ENCODE data around the gene TNS3. TPM values are rescaled to one million over a fixed set of nuclear protein-coding genes. Genes with fewer than 3 reads are reported as not detected.

Gene TNS3
- total and polyA plus RNA-seq, 10 of the 15 experiments (the other 5 are each of a cell fraction or from before 2014, with no cell fraction given): 0.27 to 2.7 (median 0.79) TPM

- Histone ChIP-seq H2AFZ (ENCODE audit: control insufficient read depth, low read depth, low read length) (no peak overlapping the region), H3K4me2 (ENCODE audit: control insufficient read depth, insufficient read depth) (no peak overlapping the region), H3K4me1 (ENCODE audit: control insufficient read depth, insufficient read depth, low read length) (peaks cover 9% of the 10 kb centered on the region), H3K27me3 (replicated peaks in 1 of 2; ENCODE audit: control insufficient read depth in 2 of 2, insufficient read depth in 2 of 2, low read length in 1 of 2) (peaks cover 7 to 24% of the 10 kb centered on the region in 2 experiments), H4K20me1 (ENCODE audit: control insufficient read depth, insufficient read depth) (no peaks in the 10 kb centered on the region), H3K9ac (ENCODE audit: control insufficient read depth, insufficient read depth, low read length) (no peak overlapping the region), H3K79me2 (ENCODE audit: control insufficient read depth, insufficient read depth, low read length) (no peaks in the 10 kb centered on the region), H3K4me3 (no peak overlapping the region), H3K27ac (ENCODE audit: control insufficient read depth, insufficient read depth) (no peak overlapping the region), H3K36me3 (ENCODE audit: control insufficient read depth in 2 of 2, insufficient read depth in 2 of 2, low read length in 1 of 2) (no peaks in the 10 kb centered on the region), H3K9me3 (replicated peaks; ENCODE audit: control insufficient read depth, insufficient read depth, low read length) (no peaks in the 10 kb centered on the region)
- RAD21 ChIA-PET (ENCODE audit: unreplicated experiment): interaction anchor here (0.6 kb wide), 1 partner anchor 236 kb away, joined by 3 read pairs; no protein-coding TSS in a partner anchor
- no peak for FAIRE-seq
- BruUV-seq (replicated peaks): no TSS peak
- CTCF ChIA-PET: no interaction called here
- ATAC-seq: no peak
- WGBS (ENCODE audit: insufficient coverage, insufficient replicate concordance, low lambda C conversion rate, missing lambda C conversion rate): 17% methylated on average over 15 of the region's 15 CpGs
- intact Hi-C loops (cut with micrococcal nuclease; ENCODE audit: unreplicated experiment) (no loop called here), in situ Hi-C loops (cut with MboI) (no loop called here)
- SMC1A ChIA-PET (ENCODE audit: uncharacterized antibody, unreplicated experiment): no interaction called here
- DNase-seq (ENCODE audit: low read depth, low spot score): no peak
- POLR2A ChIA-PET: no interaction called here
- TF ChIP-seq, protein P1, sequence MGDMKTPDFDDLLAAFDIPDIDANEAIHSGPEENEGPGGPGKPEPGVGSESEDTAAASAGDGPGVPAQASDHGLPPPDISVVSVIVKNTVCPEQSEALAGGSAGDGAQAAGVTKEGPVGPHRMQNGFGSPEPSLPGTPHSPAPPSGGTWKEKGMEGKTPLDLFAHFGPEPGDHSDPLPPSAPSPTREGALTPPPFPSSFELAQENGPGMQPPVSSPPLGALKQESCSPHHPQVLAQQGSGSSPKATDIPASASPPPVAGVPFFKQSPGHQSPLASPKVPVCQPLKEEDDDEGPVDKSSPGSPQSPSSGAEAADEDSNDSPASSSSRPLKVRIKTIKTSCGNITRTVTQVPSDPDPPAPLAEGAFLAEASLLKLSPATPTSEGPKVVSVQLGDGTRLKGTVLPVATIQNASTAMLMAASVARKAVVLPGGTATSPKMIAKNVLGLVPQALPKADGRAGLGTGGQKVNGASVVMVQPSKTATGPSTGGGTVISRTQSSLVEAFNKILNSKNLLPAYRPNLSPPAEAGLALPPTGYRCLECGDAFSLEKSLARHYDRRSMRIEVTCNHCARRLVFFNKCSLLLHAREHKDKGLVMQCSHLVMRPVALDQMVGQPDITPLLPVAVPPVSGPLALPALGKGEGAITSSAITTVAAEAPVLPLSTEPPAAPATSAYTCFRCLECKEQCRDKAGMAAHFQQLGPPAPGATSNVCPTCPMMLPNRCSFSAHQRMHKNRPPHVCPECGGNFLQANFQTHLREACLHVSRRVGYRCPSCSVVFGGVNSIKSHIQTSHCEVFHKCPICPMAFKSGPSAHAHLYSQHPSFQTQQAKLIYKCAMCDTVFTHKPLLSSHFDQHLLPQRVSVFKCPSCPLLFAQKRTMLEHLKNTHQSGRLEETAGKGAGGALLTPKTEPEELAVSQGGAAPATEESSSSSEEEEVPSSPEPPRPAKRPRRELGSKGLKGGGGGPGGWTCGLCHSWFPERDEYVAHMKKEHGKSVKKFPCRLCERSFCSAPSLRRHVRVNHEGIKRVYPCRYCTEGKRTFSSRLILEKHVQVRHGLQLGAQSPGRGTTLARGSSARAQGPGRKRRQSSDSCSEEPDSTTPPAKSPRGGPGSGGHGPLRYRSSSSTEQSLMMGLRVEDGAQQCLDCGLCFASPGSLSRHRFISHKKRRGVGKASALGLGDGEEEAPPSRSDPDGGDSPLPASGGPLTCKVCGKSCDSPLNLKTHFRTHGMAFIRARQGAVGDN (IDR thresholded peaks at IDR 0.05): no peak
- TF ChIP-seq, protein P2, sequence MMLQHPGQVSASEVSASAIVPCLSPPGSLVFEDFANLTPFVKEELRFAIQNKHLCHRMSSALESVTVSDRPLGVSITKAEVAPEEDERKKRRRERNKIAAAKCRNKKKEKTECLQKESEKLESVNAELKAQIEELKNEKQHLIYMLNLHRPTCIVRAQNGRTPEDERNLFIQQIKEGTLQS (IDR thresholded peaks at IDR 0.05; ENCODE audit: borderline replicate concordance, extremely low read depth, low read depth, low read length): no peak
- TF ChIP-seq SMAD5 (IDR thresholded peaks at IDR 0.05; ENCODE audit: low read depth) (no peak), EZH2 (IDR thresholded peaks at IDR 0.05; ENCODE audit: borderline replicate concordance, control insufficient read depth, low read depth, low read length) (no peak), SP1 (IDR thresholded peaks at IDR 0.05; ENCODE audit: low read depth, low read length) (no peak), IRF4 (IDR thresholded peaks at IDR 0.05; ENCODE audit: low read depth, low read length) (no peak), ZNF592 (IDR thresholded peaks at IDR 0.05) (no peak)
- TF ChIP-seq, protein P3, sequence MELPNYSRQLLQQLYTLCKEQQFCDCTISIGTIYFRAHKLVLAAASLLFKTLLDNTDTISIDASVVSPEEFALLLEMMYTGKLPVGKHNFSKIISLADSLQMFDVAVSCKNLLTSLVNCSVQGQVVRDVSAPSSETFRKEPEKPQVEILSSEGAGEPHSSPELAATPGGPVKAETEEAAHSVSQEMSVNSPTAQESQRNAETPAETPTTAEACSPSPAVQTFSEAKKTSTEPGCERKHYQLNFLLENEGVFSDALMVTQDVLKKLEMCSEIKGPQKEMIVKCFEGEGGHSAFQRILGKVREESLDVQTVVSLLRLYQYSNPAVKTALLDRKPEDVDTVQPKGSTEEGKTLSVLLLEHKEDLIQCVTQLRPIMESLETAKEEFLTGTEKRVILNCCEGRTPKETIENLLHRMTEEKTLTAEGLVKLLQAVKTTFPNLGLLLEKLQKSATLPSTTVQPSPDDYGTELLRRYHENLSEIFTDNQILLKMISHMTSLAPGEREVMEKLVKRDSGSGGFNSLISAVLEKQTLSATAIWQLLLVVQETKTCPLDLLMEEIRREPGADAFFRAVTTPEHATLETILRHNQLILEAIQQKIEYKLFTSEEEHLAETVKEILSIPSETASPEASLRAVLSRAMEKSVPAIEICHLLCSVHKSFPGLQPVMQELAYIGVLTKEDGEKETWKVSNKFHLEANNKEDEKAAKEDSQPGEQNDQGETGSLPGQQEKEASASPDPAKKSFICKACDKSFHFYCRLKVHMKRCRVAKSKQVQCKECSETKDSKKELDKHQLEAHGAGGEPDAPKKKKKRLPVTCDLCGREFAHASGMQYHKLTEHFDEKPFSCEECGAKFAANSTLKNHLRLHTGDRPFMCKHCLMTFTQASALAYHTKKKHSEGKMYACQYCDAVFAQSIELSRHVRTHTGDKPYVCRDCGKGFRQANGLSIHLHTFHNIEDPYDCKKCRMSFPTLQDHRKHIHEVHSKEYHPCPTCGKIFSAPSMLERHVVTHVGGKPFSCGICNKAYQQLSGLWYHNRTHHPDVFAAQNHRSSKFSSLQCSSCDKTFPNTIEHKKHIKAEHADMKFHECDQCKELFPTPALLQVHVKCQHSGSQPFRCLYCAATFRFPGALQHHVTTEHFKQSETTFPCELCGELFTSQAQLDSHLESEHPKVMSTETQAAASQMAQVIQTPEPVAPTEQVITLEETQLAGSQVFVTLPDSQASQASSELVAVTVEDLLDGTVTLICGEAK (IDR thresholded peaks at IDR 0.05; ENCODE audit: borderline replicate concordance): no peak
- TF ChIP-seq, protein P4, sequence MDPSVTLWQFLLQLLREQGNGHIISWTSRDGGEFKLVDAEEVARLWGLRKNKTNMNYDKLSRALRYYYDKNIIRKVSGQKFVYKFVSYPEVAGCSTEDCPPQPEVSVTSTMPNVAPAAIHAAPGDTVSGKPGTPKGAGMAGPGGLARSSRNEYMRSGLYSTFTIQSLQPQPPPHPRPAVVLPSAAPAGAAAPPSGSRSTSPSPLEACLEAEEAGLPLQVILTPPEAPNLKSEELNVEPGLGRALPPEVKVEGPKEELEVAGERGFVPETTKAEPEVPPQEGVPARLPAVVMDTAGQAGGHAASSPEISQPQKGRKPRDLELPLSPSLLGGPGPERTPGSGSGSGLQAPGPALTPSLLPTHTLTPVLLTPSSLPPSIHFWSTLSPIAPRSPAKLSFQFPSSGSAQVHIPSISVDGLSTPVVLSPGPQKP (IDR thresholded peaks at IDR 0.05; ENCODE audit: low read depth, low read length): no peak
Observed at GRCh38 chr7:47580811-47581331, 1.0 kb downstream of the TNS3 start.

Data from GM12878 (cell line).